Karpas-422 (cell line): Measurements from ENCODE around the gene ENPP3. TPM values are rescaled to one million over a fixed set of nuclear protein-coding genes. Genes with fewer than 3 reads are reported as not detected.
A peak's percentile ranks its signal among the peaks of the same experiment; 100 is the strongest.

ENCODE experiments used
- DNase-seq: peaks from one replicate; pipeline ENCODE4 v3.0.0-alpha.2; 2015
- H2AFZ ChIP-seq: fragments of 200-600 bp; sonication (generic); 2 replicates; pipeline ENCODE4 v1.6.1; 2014; ENCODE audit warnings: antibody characterized with exemption, low read length, mixed read lengths
- H3K27ac ChIP-seq: fragments of 200-600 bp; sonication (generic); 2 replicates; pipeline ENCODE4 v1.5.1; 2014; ENCODE audit warnings: mild to moderate bottlenecking, low read length, moderate library complexity
- H3K27me3 ChIP-seq: fragments of 200-600 bp; sonication (generic); 2 replicates; pipeline ENCODE4 v1.6.1; 2014; ENCODE audit warnings: low read length, mixed read lengths
- H3K36me3 ChIP-seq: fragments of 200-600 bp; sonication (generic); 2 replicates; pipeline ENCODE4 v1.6.1; 2014; ENCODE audit warnings: low read length, mixed read lengths; ENCODE audit not compliant: insufficient read depth
- H3K4me1 ChIP-seq: fragments of 200-600 bp; sonication (generic); 2 replicates; pipeline ENCODE4 v1.6.1; 2014; ENCODE audit warnings: mild to moderate bottlenecking, low read length, mixed read lengths
- H3K4me2 ChIP-seq: fragments of 200-600 bp; sonication (generic); 2 replicates; pipeline ENCODE4 v1.6.1; 2014; ENCODE audit warnings: low read length, low read depth, mild to moderate bottlenecking; ENCODE audit not compliant: poor library complexity, severe bottlenecking
- H3K4me3 ChIP-seq: fragments of 200-600 bp; sonication (generic); 2 replicates; pipeline ENCODE4 v1.5.1; 2014; ENCODE audit warnings: mild to moderate bottlenecking, antibody characterized with exemption, low read length, mixed read lengths
- H3K79me2 ChIP-seq: fragments of 200-600 bp; sonication (generic); 2 replicates; pipeline ENCODE4 v1.6.1; 2014; ENCODE audit warnings: mild to moderate bottlenecking, low read length, mixed read lengths
- H3K9ac ChIP-seq: fragments of 200-600 bp; sonication (generic); 2 replicates; pipeline ENCODE4 v1.6.0; 2014; ENCODE audit warnings: low read length
- H3K9me2 ChIP-seq: fragments of 200-600 bp; sonication (generic), shearing (Covaris generic); replicated peaks from 2 replicates; pipeline ENCODE4 v1.6.0; 2014; ENCODE audit warnings: mild to moderate bottlenecking, low read length, moderate library complexity; ENCODE audit not compliant: insufficient read depth
- H3K9me3 ChIP-seq: fragments of 300-700, 200-600 bp; sonication (generic); 2 replicates; pipeline ENCODE4 v1.6.1; 2014; ENCODE audit warnings: low read length, mixed read lengths
- H4K20me1 ChIP-seq: fragments of 200-600 bp; sonication (generic); 2 replicates; pipeline ENCODE4 v1.6.1; 2014; ENCODE audit warnings: mild to moderate bottlenecking, antibody characterized with exemption, low read length, low read depth; ENCODE audit not compliant: insufficient read depth
- total RNA-seq: library from RNA; depleted of rRNA; stranded (reverse); fragments of >200 nt; shearing (Covaris generic); gene quantifications from 2 replicates; pipeline ENCODE4 v1.2.3, GENCODE V29; 2014; ENCODE audit warnings: low replicate concordance

Gene ENPP3
- total RNA-seq, 1 experiment from 2014 or later, result not detected

- no peaks in the 10 kb centered on the region for H3K9me3 ChIP-seq
- no peak overlapping the region for H3K9ac ChIP-seq
- no peaks in the 10 kb centered on the region for H3K4me1 ChIP-seq
- no peak for DNase-seq
- H2AFZ ChIP-seq, result no peak overlapping the region
- H3K27ac ChIP-seq, result no peak overlapping the region
- H3K4me2 ChIP-seq, result no peak overlapping the region
- no peak overlapping the region for H3K4me3 ChIP-seq
- H3K9me2 ChIP-seq, result no peaks in the 10 kb centered on the region
- no peaks in the 10 kb centered on the region for H4K20me1 ChIP-seq
- H3K36me3 ChIP-seq, result peaks cover 40% of the 10 kb centered on the region; the same call in 1 of the 2 replicates
- no peaks in the 10 kb centered on the region for H3K79me2 ChIP-seq
- H3K27me3 ChIP-seq, result no peaks in the 10 kb centered on the region
Observed at GRCh38 chr6:131613296-131613925, 23.7 kb upstream of the ENPP3 start.

- Histone ChIP-seq H3K4me1 (no peaks in the 10 kb centered on the region), H3K27ac (no peak overlapping the region), H3K4me2 (no peak overlapping the region), H3K9ac (no peak overlapping the region), H3K27me3 (no peaks in the 10 kb centered on the region), H3K9me3 (no peaks in the 10 kb centered on the region), H2AFZ (no peak overlapping the region), H3K79me2 (no peaks in the 10 kb centered on the region), H3K9me2 (no peaks in the 10 kb centered on the region), H3K4me3 (no peak overlapping the region), H3K36me3 (peaks cover 47% of the 10 kb centered on the region; the same call in 1 of the 2 replicates), H4K20me1 (no peaks in the 10 kb centered on the region)
- no peak for DNase-seq
Observed at GRCh38 chr6:131615275-131615674, 21.8 kb upstream of the ENPP3 start.

GRCh38 chr6:131627724-131628682, 9.1 kb upstream of the ENPP3 start, which contains the start of gene MED23:
Gene MED23 (minus strand): TSS chr6:131628242. CDS start chr6:131628049, 193 bp downstream.
- peak within 1 kb of the TSS; percentile 80 for H3K4me3 ChIP-seq

GRCh38 chr6:131628726-131629125, 8.4 kb upstream of the ENPP3 start:
- H3K4me3 ChIP-seq, result peak overlapping the region; percentile 80; the same call in 1 of the 2 replicates
- no peak overlapping the region for H3K9ac ChIP-seq
- peaks cover 29% of the 10 kb centered on the region for H3K79me2 ChIP-seq
- no peak overlapping the region for H3K27ac ChIP-seq
- DNase-seq, result no peak
- H4K20me1 ChIP-seq, result no peaks in the 10 kb centered on the region
- no peaks in the 10 kb centered on the region for H3K9me3 ChIP-seq
- H3K4me2 ChIP-seq, result peak overlapping the region; percentile 67
- peak overlapping the region; percentile 82 for H2AFZ ChIP-seq
- H3K4me1 ChIP-seq, result peaks cover 18% of the 10 kb centered on the region
- H3K9me2 ChIP-seq, result no peaks in the 10 kb centered on the region
- H3K27me3 ChIP-seq, result no peaks in the 10 kb centered on the region
- H3K36me3 ChIP-seq, result peaks cover 16% of the 10 kb centered on the region; the same call in 1 of the 2 replicates

More at GRCh38 chr6:131627724-131628682, 9.1 kb upstream of the ENPP3 start, which contains the start of gene MED23:
- Histone ChIP-seq H3K9me3 (no peaks in the 10 kb centered on the region), H2AFZ (peak within 1 kb of the TSS; percentile 94), H3K9ac (peak within 1 kb of the TSS; percentile 75), H3K79me2 (peaks cover 29% of the 10 kb centered on the region), H3K4me2 (peak within 1 kb of the TSS; percentile 83), H3K4me1 (peaks cover 18% of the 10 kb centered on the region), H3K27ac (no peak within 1 kb of the TSS), H3K27me3 (no peaks in the 10 kb centered on the region), H4K20me1 (no peaks in the 10 kb centered on the region), H3K36me3 (peaks cover 21% of the 10 kb centered on the region; the same call in 1 of the 2 replicates), H3K9me2 (no peaks in the 10 kb centered on the region)
- DNase-seq, result peak; percentile 97

- H3K4me1 ChIP-seq, result peaks cover 18% of the 10 kb centered on the region
- peaks cover 9% of the 10 kb centered on the region; the same call in 1 of the 2 replicates for H3K36me3 ChIP-seq
- no peak overlapping the region for H3K4me3 ChIP-seq
- no peaks in the 10 kb centered on the region for H3K9me3 ChIP-seq
- H3K79me2 ChIP-seq, result peaks cover 29% of the 10 kb centered on the region
- no peaks in the 10 kb centered on the region for H3K9me2 ChIP-seq
- H2AFZ ChIP-seq, result no peak overlapping the region
- H4K20me1 ChIP-seq, result no peaks in the 10 kb centered on the region
- no peaks in the 10 kb centered on the region for H3K27me3 ChIP-seq
- H3K9ac ChIP-seq, result no peak overlapping the region
- H3K27ac ChIP-seq, result no peak overlapping the region
- no peak overlapping the region for H3K4me2 ChIP-seq
- DNase-seq, result no peak
Observed at GRCh38 chr6:131629651-131630050, 7.5 kb upstream of the ENPP3 start.

GRCh38 chr6:131631625-131632289, 5.3 kb upstream of the ENPP3 start:
- Histone ChIP-seq H3K9me2 (no peaks in the 10 kb centered on the region), H3K27ac (no peak overlapping the region), H3K4me3 (no peak overlapping the region), H3K4me2 (no peak overlapping the region), H2AFZ (no peak overlapping the region), H3K79me2 (peaks cover 12% of the 10 kb centered on the region), H4K20me1 (no peaks in the 10 kb centered on the region), H3K4me1 (peaks cover 20% of the 10 kb centered on the region), H3K36me3 (no peaks in the 10 kb centered on the region), H3K9me3 (no peaks in the 10 kb centered on the region), H3K27me3 (no peaks in the 10 kb centered on the region), H3K9ac (no peak overlapping the region)
- DNase-seq, result no peak

GRCh38 chr6:131635384-131636340, 1.4 kb upstream of the ENPP3 start:
- Histone ChIP-seq H3K9me3 (no peaks in the 10 kb centered on the region), H3K27ac (no peak overlapping the region), H3K4me1 (peaks cover 8% of the 10 kb centered on the region), H3K4me2 (no peak overlapping the region), H4K20me1 (no peaks in the 10 kb centered on the region), H3K4me3 (no peak overlapping the region), H3K9me2 (no peaks in the 10 kb centered on the region), H2AFZ (no peak overlapping the region), H3K9ac (no peak overlapping the region), H3K36me3 (no peaks in the 10 kb centered on the region), H3K79me2 (no peaks in the 10 kb centered on the region), H3K27me3 (no peaks in the 10 kb centered on the region)
- no peak for DNase-seq
